Neural cell (in vitro differentiated cells): ENCODE results near the gene SLC41A2.

ENCODE experiments used
- EP300 ChIP-seq: fragments of 450-650 bp; conservative IDR thresholded peaks from 2 replicates; pipeline ENCODE4 v1.6.1; 2014; ENCODE audit warnings: antibody characterized with exemption, mild to moderate bottlenecking, moderate library complexity; ENCODE audit not compliant: poor library complexity, severe bottlenecking
- EZH2 ChIP-seq: fragments of 200-600, 300-800 bp; shearing (Covaris generic), sonication (generic); IDR thresholded peaks from 2 replicates; pipeline ENCODE4 v1.6.1; 2014; ENCODE audit warnings: antibody characterized with exemption, low read length, borderline replicate concordance, mild to moderate bottlenecking; ENCODE audit not compliant: insufficient read depth, poor library complexity, severe bottlenecking
- RAD21 ChIP-seq: fragments of 450-650 bp; conservative IDR thresholded peaks from 2 replicates; pipeline ENCODE4 v1.6.1; 2014; ENCODE audit warnings: antibody characterized with exemption, mild to moderate bottlenecking, moderate library complexity
- TF ChIP-seq, protein P1 (sequence below): fragments of 450-650 bp; IDR thresholded peaks from 2 replicates; pipeline ENCODE4 v1.5.1; 2014; ENCODE audit warnings: antibody characterized with exemption, mild to moderate bottlenecking, moderate library complexity; ENCODE audit not compliant: poor library complexity, severe bottlenecking

DNA sequence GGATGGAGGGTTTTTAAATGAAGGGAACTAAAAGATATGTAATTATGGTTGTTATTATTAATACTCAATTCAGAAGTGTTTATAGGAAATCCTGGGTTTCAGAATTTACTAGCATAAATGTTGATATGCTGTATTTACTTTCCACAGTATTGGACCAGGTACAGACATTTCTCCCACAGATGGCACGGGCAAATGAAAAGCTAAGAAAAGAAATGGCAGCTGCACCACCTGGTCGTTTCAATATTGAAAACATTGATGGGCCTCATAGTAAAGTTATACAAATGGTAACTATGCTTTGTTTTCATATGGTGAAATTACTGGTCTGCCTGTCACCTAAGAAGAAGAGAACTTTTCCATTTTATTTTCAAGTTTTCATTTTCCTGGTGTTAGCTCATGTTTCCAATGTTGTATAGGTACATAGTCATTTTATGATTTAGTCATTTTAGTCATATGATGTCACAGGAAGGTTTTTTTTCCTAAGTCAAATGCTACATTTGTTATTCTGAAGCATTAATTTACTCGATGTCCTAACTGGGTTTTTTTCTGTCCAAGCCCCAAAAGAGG, 33.6 kb upstream of the SLC41A2 start:
- TF ChIP-seq RAD21 = no peak
- TF ChIP-seq, protein P1, sequence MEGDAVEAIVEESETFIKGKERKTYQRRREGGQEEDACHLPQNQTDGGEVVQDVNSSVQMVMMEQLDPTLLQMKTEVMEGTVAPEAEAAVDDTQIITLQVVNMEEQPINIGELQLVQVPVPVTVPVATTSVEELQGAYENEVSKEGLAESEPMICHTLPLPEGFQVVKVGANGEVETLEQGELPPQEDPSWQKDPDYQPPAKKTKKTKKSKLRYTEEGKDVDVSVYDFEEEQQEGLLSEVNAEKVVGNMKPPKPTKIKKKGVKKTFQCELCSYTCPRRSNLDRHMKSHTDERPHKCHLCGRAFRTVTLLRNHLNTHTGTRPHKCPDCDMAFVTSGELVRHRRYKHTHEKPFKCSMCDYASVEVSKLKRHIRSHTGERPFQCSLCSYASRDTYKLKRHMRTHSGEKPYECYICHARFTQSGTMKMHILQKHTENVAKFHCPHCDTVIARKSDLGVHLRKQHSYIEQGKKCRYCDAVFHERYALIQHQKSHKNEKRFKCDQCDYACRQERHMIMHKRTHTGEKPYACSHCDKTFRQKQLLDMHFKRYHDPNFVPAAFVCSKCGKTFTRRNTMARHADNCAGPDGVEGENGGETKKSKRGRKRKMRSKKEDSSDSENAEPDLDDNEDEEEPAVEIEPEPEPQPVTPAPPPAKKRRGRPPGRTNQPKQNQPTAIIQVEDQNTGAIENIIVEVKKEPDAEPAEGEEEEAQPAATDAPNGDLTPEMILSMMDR = no peak
- TF ChIP-seq EP300 = no peak
- no peak for TF ChIP-seq EZH2
